GM19025 (cell line): ENCODE measurements around the gene DESI2.
"Not testable (repeated sequence)": the region's sequence is repeated elsewhere in the genome, so short reads cannot be mapped to it uniquely, and the experiment has no call there.

ENCODE experiments used
- ATAC-seq: cut with Tn5 transposase; IDR thresholded peaks from one replicate; pipeline ENCODE4 v1.9.1; 2021; ENCODE audit warnings: mild to moderate bottlenecking, low read depth, moderate library complexity; ENCODE audit not compliant: unreplicated experiment

The DESI2 gene

DNA sequence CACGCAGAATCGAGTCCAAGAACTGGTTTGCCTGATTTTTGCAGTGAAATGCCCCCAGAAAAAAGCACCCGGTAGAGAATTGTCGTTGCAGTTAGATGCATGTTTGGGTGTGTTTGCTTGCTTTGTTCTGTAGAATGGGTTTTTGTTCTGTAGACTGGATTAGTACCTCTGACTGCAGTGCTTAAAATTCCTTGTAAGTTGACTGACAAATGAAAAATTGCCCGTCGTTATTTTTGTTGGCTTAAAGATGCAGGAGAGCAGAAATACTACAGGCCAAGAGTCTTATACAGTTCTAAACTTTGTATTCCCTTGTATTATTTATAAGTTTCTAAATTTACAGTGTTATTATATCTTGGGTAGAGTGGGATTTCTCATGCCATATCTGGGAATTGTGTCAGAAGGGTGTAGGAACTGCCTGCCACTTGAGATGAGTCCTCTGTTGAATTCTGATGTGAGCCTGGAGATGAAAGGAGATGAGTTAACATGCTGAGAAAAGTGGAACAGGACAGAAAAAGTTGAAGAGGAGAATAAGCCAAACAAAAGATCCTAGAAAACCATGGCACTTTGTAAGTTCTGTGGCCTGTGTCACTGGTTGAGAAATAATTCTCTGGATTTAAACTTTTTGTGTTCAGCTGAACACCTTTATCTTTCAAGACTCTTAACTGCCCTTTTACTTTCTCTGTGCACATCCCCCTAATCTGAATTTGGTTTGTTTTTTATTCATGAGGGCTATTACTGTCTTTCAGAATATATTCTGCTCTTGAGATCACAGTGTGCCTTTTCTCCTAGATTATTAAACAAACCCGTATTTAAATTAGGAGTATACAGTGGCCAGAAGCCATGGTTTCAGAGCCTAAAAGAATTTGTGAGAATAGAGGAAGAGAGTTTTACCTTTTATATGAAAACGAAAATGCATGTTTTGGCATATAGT lies 1.4 kb downstream of the DESI2 start:
- ATAC-seq: no peak

DNA sequence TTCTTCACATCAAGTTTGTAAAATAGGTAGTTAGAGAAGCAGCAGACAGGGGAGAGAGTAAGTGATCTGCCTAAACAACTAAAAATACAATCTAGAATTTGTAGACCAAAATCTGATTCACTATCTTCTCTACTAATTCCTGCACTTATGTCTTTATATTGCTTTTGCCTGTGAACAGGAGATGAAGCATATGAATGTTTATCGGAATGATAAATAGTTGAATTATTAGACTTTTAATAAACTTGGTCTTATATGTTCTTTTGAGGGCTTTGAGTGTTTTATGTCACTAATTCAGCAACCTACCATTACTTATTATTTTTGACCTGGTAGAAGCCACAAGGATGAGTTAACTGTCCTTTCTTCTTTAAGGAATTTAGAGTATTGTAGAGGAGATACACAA lies 2.3 kb downstream of the DESI2 start:
- no peak for ATAC-seq

DNA sequence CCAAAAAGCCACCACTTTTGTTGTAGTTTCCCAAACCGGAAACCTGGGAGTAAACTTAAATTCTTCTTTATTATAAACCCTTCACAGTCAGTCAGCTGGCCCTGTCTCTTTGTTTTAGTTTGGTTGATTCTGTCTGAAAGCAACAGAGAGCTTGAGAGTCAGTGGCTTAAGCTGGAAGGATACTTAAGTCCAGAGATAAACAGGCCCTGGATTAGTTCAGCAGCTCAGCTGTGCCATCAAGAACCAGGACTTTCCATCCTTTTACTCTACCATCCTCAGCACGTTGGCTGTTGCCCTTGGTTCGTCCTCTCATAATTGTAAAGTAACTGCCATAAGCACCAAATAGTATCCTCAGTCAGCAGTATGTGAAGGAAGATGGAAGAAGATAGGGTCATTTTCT lies 4.5 kb downstream of the DESI2 start:
- ATAC-seq: no peak

- ATAC-seq: no peak
These were observed 6.8 kb downstream of the DESI2 start for GRCh38 chr1:244659694-244660093.

GRCh38 chr1:244660595-244660994 lies 7.7 kb downstream of the DESI2 start:
- no peak for ATAC-seq

DNA sequence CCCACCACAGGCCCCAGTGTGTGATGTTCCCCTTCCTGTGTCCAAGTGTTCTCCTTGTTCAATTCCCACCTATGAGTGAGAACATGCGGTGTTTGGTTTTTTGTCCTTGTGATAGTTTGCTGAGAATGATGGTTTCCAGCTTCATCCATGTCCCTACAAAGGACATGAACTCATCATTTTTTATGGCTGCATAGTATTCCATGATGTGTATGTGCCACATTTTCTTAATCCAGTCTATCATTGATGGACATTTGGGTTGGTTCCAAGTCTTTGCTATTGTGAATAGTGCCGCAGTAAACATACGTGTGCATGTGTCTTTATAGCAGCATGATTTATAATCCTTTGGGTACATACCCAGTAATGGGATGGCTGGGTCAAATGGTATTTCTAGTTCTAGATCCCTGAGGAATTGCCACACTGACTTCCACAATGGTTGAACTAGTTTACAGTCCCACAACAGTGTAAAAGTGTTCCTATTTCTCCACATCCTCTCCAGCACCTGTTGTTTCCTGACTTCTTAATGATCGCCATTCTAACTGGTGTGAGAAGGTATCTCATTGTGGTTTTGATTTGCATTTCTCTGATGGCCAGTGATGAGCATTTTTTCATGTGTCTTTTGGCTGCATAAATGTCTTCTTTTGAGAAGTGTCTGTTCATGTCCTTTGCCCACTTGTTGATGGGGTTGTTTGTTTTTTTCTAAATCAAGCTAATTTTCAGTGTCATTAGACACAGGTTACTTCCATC lies 8.8 kb downstream of the DESI2 start:
- not testable (repeated sequence) for ATAC-seq

GRCh38 chr1:244662599-244662998 lies 9.7 kb downstream of the DESI2 start:
- ATAC-seq: no peak

GRCh38 chr1:244664353-244664752 lies 11.4 kb downstream of the DESI2 start:
- ATAC-seq: no peak

DNA sequence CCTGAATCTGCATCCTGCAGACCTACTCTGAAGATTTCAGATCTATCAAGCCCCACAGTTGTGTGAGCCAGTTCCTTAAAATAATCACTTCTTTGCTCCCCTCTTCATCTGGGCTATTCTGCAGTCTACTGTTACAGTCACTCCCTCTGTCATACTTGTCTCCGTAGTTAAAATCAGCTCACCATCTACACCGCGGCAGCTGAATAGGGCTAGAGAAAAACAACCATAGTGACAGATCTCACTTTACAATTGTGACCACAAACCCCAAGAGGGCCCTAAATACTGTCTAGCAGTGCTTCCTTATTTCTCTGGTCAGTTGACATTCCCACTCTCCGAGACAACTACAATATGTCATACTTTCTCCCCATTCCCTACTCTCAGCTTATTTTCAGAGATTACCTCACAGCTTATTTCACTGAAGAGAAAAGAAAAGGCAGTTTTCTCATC lies 12.9 kb downstream of the DESI2 start:
- peak; percentile 79 for ATAC-seq

DNA sequence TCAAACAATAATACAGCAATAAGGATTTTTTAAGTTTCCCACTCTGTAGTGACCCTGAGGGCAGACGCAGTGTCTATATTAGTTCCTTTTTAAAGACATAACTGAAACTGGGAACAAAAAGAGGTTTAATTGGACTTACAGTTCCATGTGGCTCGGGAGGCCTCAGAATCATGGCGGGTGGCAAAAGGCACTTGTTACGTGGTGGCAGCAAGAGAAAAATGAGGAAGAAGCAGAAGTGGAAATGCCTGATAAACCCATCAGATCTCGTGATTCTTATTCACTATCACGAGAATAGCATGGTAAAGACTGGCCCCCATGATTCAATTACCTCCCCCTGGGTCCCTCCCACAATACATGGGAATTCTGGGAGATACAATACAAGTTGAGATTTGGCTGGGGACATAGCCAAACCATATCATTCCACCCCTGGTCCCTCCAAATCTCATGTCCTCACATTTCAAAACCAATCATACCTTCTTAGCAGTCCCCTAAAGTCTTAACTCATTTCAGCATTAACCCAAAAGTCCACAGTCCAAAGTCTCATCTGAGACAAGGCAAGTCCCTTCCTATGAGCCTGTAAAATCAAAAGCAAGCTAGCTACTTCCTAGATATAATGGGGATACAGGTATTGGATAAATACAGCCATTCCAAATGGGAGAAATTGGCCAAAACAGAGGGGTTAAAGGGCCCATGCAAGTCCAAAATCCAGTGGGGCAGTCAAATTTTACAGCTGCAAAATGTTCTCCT lies 13.9 kb downstream of the DESI2 start:
- not testable (repeated sequence) for ATAC-seq

- ATAC-seq: no peak
These were observed 14.9 kb downstream of the DESI2 start for GRCh38 chr1:244667797-244668196.

GRCh38 chr1:244672946-244673682 lies 20.2 kb downstream of the DESI2 start:
- no peak for ATAC-seq

DNA sequence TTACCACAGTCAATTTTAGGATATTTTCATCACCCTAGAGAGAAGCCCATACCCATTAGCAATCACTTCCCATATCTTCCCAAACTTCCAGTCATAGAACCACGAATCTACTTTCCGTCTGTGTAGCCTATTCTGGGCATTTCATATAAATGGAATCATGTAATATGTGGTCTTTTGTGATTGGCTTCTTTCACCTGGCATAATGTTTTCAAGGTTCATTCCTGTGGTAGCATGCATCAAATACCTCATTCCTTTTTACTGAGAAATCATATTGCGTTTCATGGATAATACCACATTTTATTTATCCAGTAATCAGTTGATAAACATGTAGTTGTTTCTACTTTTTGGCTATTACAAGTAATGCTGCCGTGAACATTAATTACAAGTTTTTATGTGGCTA lies 21.5 kb downstream of the DESI2 start:
- ATAC-seq: no peak

- no peak for ATAC-seq
These were observed 22.2 kb downstream of the DESI2 start for GRCh38 chr1:244675167-244675566.

- no peak for ATAC-seq
These were observed 25.8 kb downstream of the DESI2 start for GRCh38 chr1:244678697-244679096.

DNA sequence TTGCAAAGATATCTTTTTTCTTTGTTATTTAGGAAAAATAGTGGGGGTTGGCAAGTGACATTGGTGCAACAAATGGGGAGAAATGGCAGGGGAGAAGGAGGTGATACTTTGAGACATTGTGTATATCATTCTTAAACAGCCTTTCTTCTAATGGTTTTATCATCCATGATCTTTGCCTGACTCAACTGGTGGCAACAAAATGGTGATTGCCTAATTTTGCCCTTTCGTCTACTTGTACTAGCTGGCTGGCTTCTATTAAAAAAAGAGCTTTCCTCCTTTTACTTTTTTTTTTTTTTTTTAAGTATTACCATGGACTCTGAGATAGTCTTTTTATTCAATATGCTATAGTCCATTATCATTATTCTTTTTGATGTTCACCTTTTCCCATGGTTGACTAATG lies 27.7 kb downstream of the DESI2 start:
- ATAC-seq: no peak

GRCh38 chr1:244682087-244682486 lies 29.2 kb downstream of the DESI2 start:
- ATAC-seq: not testable (repeated sequence)

DNA sequence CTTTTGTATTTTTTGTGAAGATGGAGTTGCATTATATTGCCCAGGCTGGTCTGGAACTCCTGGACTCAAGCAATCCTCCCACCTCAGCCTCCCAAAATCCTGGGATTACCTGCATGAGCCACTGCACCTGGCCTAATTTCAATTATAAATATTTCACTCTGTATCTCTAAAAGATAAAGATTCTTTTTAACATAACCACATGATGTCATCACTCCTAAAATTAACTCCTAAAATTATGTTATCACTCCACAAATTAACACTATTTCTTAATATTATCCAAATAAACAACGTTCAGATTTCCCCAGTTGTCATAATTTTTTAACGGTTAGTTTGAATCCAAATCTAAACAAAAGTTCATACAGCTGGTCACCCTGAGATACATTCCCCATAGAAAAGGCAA lies 43.0 kb downstream of the DESI2 start:
- no peak for ATAC-seq

- ATAC-seq: no peak
These were observed 46.8 kb downstream of the DESI2 start for GRCh38 chr1:244699741-244700140.

DNA sequence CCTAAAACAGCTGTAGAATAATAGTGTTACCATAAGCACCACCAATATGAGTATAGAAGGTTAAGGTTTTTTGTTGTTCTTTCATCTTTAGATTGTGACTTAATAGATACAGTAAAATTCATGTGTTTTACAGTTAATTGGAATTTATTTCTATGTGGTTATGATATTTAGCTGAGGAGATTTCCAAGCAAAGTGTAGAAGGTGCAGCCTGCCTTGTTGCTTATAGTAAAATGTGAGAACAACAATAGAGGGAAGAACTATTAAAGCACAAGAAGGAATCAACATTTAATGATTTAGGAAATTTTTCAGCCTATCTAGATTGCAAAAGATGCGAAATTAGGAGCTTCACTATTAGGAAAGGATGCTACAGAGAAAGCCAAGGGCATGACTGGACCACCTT lies 47.9 kb downstream of the DESI2 start:
- ATAC-seq: no peak
